Hepatocyte (in vitro differentiated cells): ENCODE results near the gene UBQLNL.

Experiments used
- EZH2 ChIP-seq: fragments of 200-600 bp; sonication (generic); IDR thresholded peaks from 2 replicates; pipeline ENCODE4 v1.6.1; 2016; ENCODE audit warnings: antibody characterized with exemption, mild to moderate bottlenecking, borderline replicate concordance
- TF ChIP-seq, protein P1 (sequence below): fragments of 200-600 bp; sonication (generic); IDR thresholded peaks from 2 replicates; pipeline ENCODE4 v1.5.1; 2016; ENCODE audit warnings: antibody characterized with exemption, mild to moderate bottlenecking; ENCODE audit not compliant: poor library complexity

GRCh38 chr11:5486421-5486820 lies 30.1 kb downstream of the UBQLNL start:
- TF ChIP-seq, protein P1, sequence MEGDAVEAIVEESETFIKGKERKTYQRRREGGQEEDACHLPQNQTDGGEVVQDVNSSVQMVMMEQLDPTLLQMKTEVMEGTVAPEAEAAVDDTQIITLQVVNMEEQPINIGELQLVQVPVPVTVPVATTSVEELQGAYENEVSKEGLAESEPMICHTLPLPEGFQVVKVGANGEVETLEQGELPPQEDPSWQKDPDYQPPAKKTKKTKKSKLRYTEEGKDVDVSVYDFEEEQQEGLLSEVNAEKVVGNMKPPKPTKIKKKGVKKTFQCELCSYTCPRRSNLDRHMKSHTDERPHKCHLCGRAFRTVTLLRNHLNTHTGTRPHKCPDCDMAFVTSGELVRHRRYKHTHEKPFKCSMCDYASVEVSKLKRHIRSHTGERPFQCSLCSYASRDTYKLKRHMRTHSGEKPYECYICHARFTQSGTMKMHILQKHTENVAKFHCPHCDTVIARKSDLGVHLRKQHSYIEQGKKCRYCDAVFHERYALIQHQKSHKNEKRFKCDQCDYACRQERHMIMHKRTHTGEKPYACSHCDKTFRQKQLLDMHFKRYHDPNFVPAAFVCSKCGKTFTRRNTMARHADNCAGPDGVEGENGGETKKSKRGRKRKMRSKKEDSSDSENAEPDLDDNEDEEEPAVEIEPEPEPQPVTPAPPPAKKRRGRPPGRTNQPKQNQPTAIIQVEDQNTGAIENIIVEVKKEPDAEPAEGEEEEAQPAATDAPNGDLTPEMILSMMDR = no peak
- TF ChIP-seq EZH2 = no peak
